HCT116 (cell line): ENCODE data around the gene CSGALNACT2. TPM values are rescaled to one million over a fixed set of nuclear protein-coding genes. Genes with fewer than 3 reads are reported as not detected.

ENCODE experiments used
- ATAC-seq: fragments of 200-7000 bp; cut with Tn5 transposase; 2 replicates; pipeline ENCODE4 v1.9.1; 2020; ENCODE audit warnings: mild to moderate bottlenecking, moderate library complexity
- BruUV-seq: library from RNA; stranded (reverse); fragments of 400-500 nt; replicated peaks from 2 replicates; lab custom pipeline; 2021; lab: Mats Ljungman, UMichigan
- CTCF ChIA-PET: fragments of 300-600 bp; sonication (Branson Sonifier 250); formaldehyde crosslinking; loops from one replicate; lab custom pipeline; 2021; ENCODE audit warnings: antibody characterized with exemption; lab: Charles Lee
- POLR2A ChIA-PET: fragments of 300-600, 350-600 bp; sonication (Branson Sonifier 250); formaldehyde crosslinking; loops from one replicate; lab custom pipeline; 2021; ENCODE audit warnings: antibody characterized with exemption; lab: Charles Lee
- RAD21 ChIA-PET, 2 experiments: fragments of 300-600 bp; sonication (Branson Sonifier 250); formaldehyde crosslinking; loops; one replicate each; lab custom pipeline; 2023; ENCODE audit warnings: low total read pairs in 2 of 2; ENCODE audit not compliant: uncharacterized antibody in 2 of 2, unreplicated experiment in 2 of 2, low non-redundant PET in 1 of 2; lab: Charles Lee
- DNase-seq: peaks from one replicate; pipeline ENCODE4 v3.0.0-alpha.2; 2010; ENCODE audit warnings: low read depth, low spot score
- H2AFZ ChIP-seq: fragments of 200-600 bp; shearing (Covaris generic), sonication (generic); 2 replicates; pipeline ENCODE4 v1.6.1; 2017; ENCODE audit warnings: low read depth, mixed run types, mixed read lengths, antibody characterized with exemption, low read length; ENCODE audit not compliant: poor library complexity, severe bottlenecking
- H3K27ac ChIP-seq: 2 replicates; pipeline ENCODE4 v1.5.1; 2012; ENCODE audit warnings: low read depth, low read length
- H3K27me3 ChIP-seq: fragments of 200-600 bp; sonication (generic); 2 replicates; pipeline ENCODE4 v1.6.1; 2016; ENCODE audit warnings: mixed run types, low read length, mixed read lengths; ENCODE audit not compliant: insufficient read depth
- H3K36me3 ChIP-seq, 2 experiments: fragments of 200-500 bp in 1 of 2; fragments of 200-600 bp in 1 of 2; sonication (Bioruptor generic) in 1 of 2; sonication (generic) in 1 of 2; 2 replicates each; pipeline versions ENCODE4 v1.5.1 to v1.6.1; 2014 to 2016; ENCODE audit warnings: low read length in 2 of 2, inconsistent platforms in 1 of 2, mixed read lengths in 1 of 2, mixed run types in 1 of 2; ENCODE audit not compliant: insufficient read depth in 2 of 2, control insufficient read depth in 1 of 2
- H3K4me1 ChIP-seq, 2 experiments: fragments of 200-600 bp in 1 of 2; sonication (generic) in 1 of 2; 2 replicates each; pipeline versions ENCODE4 v1.5.1 to v1.6.1; 2012 to 2017; ENCODE audit warnings: low read length in 2 of 2, inconsistent platforms in 1 of 2, mild to moderate bottlenecking in 1 of 2, mixed read lengths in 1 of 2, mixed run types in 1 of 2, moderate library complexity in 1 of 2; ENCODE audit not compliant: insufficient read depth in 2 of 2, control insufficient read depth in 1 of 2
- H3K4me2 ChIP-seq: fragments of 200-600 bp; sonication (generic); 2 replicates; pipeline ENCODE4 v1.6.1; 2017; ENCODE audit warnings: mixed run types, low read length, mixed read lengths
- H3K4me3 ChIP-seq, 2 experiments: fragments of 200-600 bp in 1 of 2; sonication (generic) in 1 of 2; replicated peaks in 1 of 2; 2 replicates each; pipeline ENCODE4 v1.5.1; 2011 to 2016; ENCODE audit warnings: low read length in 2 of 2, control low read depth in 1 of 2, low read depth in 1 of 2, mild to moderate bottlenecking in 1 of 2, mixed read lengths in 1 of 2, mixed run types in 1 of 2
- H3K79me2 ChIP-seq: fragments of 200-600 bp; sonication (generic); 2 replicates; pipeline ENCODE4 v1.6.1; 2017; ENCODE audit warnings: mild to moderate bottlenecking, mixed run types, low read length, moderate library complexity, mixed read lengths; ENCODE audit not compliant: insufficient read depth
- H3K9ac ChIP-seq: fragments of 200-600 bp; sonication (generic); 2 replicates; pipeline ENCODE4 v1.6.1; 2016; ENCODE audit warnings: low read length, mixed read lengths
- H3K9me2 ChIP-seq: fragments of 200-600 bp; sonication (generic), shearing (Covaris generic); 2 replicates; pipeline ENCODE4 v1.6.1; 2017; ENCODE audit warnings: mixed run types, mild to moderate bottlenecking, moderate library complexity; ENCODE audit not compliant: insufficient read depth
- H3K9me3 ChIP-seq, 2 experiments: fragments of 200-500 bp in 1 of 2; fragments of 200-600 bp in 1 of 2; sonication (Bioruptor generic) in 1 of 2; sonication (generic) in 1 of 2; 2 replicates each; pipeline ENCODE4 v1.6.1; 2014 to 2017; ENCODE audit warnings: low read length in 2 of 2, mixed read lengths in 2 of 2, inconsistent platforms in 1 of 2, low read depth in 1 of 2, mild to moderate bottlenecking in 1 of 2, mixed run types in 1 of 2, moderate library complexity in 1 of 2; ENCODE audit not compliant: control insufficient read depth in 1 of 2, insufficient read depth in 1 of 2
- H4K20me1 ChIP-seq: fragments of 200-600 bp; sonication (generic), shearing (Covaris generic); 2 replicates; pipeline ENCODE4 v1.6.1; 2017; ENCODE audit warnings: mixed run types, mild to moderate bottlenecking, moderate library complexity; ENCODE audit not compliant: insufficient read depth
- CBX3 ChIP-seq: IDR thresholded peaks from 2 replicates; pipeline ENCODE4 v1.6.1; 2012; ENCODE audit warnings: low read depth
- EGR1 ChIP-seq: IDR thresholded peaks from 2 replicates; pipeline ENCODE4 v1.6.1; 2012; ENCODE audit warnings: low read depth
- EZH2phosphoT487 ChIP-seq: fragments of 200-600 bp; IDR thresholded peaks from 2 replicates; pipeline ENCODE4 v1.6.1; 2018; ENCODE audit warnings: antibody characterized with exemption, borderline replicate concordance
- FOSL1 ChIP-seq: IDR thresholded peaks from 2 replicates; pipeline ENCODE4 v1.6.1; 2012; ENCODE audit warnings: low read depth
- POLR2A ChIP-seq: IDR thresholded peaks from 2 replicates; pipeline ENCODE4 v1.7.0; 2011; ENCODE audit warnings: borderline replicate concordance; ENCODE audit not compliant: insufficient read depth, insufficient read length; ENCODE audit errors: extremely low read depth
- POLR2AphosphoS5 ChIP-seq: IDR thresholded peaks from 2 replicates; pipeline ENCODE4 v1.6.1; 2011; ENCODE audit warnings: mild to moderate bottlenecking, low read depth, low read length, moderate library complexity
- RAD21 ChIP-seq: IDR thresholded peaks from 2 replicates; pipeline ENCODE4 v1.6.1; 2012; ENCODE audit warnings: low read depth, mild to moderate bottlenecking
- SP1 ChIP-seq: IDR thresholded peaks from 2 replicates; pipeline ENCODE4 v1.6.1; 2012; ENCODE audit warnings: low read depth
- SRF ChIP-seq: IDR thresholded peaks from 2 replicates; pipeline ENCODE4 v1.6.1; 2012; ENCODE audit warnings: low read depth
- ZFX ChIP-seq: fragments of 450-650 bp; IDR thresholded peaks from 2 replicates; pipeline ENCODE4 v1.6.1; 2017
- intact Hi-C: fragments of 100-400 bp; cut with micrococcal nuclease; formaldehyde crosslinking; loops from 2 replicates; pipeline ENCODE4 v1.10.0; 2022
- total RNA-seq: library from RNA; stranded (reverse); gene quantifications from one replicate; pipeline ENCODE4 v1.2.1, GENCODE V29; 2021; ENCODE audit not compliant: unreplicated experiment
- TF ChIP-seq, protein P1 (sequence below), 3 experiments: fragments of 200-600 bp in 1 of 3; sonication (generic) in 1 of 3; IDR thresholded peaks in 2 of 3; conservative IDR thresholded peaks in 1 of 3; 2 replicates each; pipeline ENCODE4 v1.5.1; 2012 to 2017; ENCODE audit warnings: low read depth in 2 of 3, low read length in 2 of 3, antibody characterized with exemption in 1 of 3, borderline replicate concordance in 1 of 3, control low read depth in 1 of 3, mild to moderate bottlenecking in 1 of 3, mixed read lengths in 1 of 3, mixed run types in 1 of 3, moderate library complexity in 1 of 3; ENCODE audit not compliant: insufficient read depth in 1 of 3
- TF ChIP-seq, protein P2 (sequence below): IDR thresholded peaks from 2 replicates; pipeline ENCODE4 v1.6.1; 2012

The CSGALNACT2 gene
- total RNA-seq, 1 experiment from 2014 or later = 9.9 TPM

GRCh38 chr10:43220657-43221418 is 82.6 kb downstream of the CSGALNACT2 start:
- POLR2A ChIA-PET = no interaction called here
- no peak for ATAC-seq
- BruUV-seq = no TSS peak

More at GRCh38 chr10:43220657-43221418, 82.6 kb downstream of the CSGALNACT2 start:
- no peaks in the 10 kb centered on the region for H3K36me3 ChIP-seq
- H3K4me3 ChIP-seq = no peak overlapping the region
- H3K9me2 ChIP-seq = no peaks in the 10 kb centered on the region
- TF ChIP-seq EZH2phosphoT487 = no peak
- TF ChIP-seq, protein P1, sequence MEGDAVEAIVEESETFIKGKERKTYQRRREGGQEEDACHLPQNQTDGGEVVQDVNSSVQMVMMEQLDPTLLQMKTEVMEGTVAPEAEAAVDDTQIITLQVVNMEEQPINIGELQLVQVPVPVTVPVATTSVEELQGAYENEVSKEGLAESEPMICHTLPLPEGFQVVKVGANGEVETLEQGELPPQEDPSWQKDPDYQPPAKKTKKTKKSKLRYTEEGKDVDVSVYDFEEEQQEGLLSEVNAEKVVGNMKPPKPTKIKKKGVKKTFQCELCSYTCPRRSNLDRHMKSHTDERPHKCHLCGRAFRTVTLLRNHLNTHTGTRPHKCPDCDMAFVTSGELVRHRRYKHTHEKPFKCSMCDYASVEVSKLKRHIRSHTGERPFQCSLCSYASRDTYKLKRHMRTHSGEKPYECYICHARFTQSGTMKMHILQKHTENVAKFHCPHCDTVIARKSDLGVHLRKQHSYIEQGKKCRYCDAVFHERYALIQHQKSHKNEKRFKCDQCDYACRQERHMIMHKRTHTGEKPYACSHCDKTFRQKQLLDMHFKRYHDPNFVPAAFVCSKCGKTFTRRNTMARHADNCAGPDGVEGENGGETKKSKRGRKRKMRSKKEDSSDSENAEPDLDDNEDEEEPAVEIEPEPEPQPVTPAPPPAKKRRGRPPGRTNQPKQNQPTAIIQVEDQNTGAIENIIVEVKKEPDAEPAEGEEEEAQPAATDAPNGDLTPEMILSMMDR (IDR thresholded peaks at IDR 0.05 in 2 of 3, conservative IDR thresholded peaks at IDR 0.05 in 1 of 3; ENCODE audit: borderline replicate concordance in 1 of 3, insufficient read depth in 1 of 3, low read depth in 2 of 3, low read length in 2 of 3) = no peak
- TF ChIP-seq EGR1 = no peak
- no peak for TF ChIP-seq POLR2A
- no peak for TF ChIP-seq ZFX
- no peak for TF ChIP-seq SRF
- TF ChIP-seq RAD21 = no peak
- TF ChIP-seq POLR2AphosphoS5 = no peak
- no peak for TF ChIP-seq FOSL1
- TF ChIP-seq SP1 = no peak
- TF ChIP-seq CBX3 = no peak
- TF ChIP-seq, protein P2, sequence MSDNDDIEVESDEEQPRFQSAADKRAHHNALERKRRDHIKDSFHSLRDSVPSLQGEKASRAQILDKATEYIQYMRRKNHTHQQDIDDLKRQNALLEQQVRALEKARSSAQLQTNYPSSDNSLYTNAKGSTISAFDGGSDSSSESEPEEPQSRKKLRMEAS = no peak
- H3K4me2 ChIP-seq = peak overlapping the region; percentile 28; the same call in 1 of the 2 replicates
- H3K79me2 ChIP-seq = no peaks in the 10 kb centered on the region
- intact Hi-C loops = loop anchor here (5.0 kb wide), 2 partner anchors 126 to 241 kb away; no protein-coding TSS in a partner anchor
- H3K4me1 ChIP-seq = peaks cover 0 to 7% of the 10 kb centered on the region in 2 experiments; a peak in 2 of 4 replicates
- no peak overlapping the region for H3K27ac ChIP-seq
- ChIA-PET CTCF (interaction anchor here (0.7 to 4.0 kb wide), 4 partner anchors 16 to 128 kb away, joined by 3 to 24 read pairs (median 4); no protein-coding TSS in a partner anchor), RAD21 (interaction anchor here in 1 of 2 experiments (0.7 kb wide), 1 partner anchor 72 kb away, joined by 3 read pairs; no protein-coding TSS in a partner anchor)
- no peaks in the 10 kb centered on the region for H4K20me1 ChIP-seq
- H3K9me3 ChIP-seq = no peaks in the 10 kb centered on the region
- no peaks in the 10 kb centered on the region for H3K27me3 ChIP-seq
- H2AFZ ChIP-seq = no peak overlapping the region
- H3K9ac ChIP-seq = no peak overlapping the region
- DNase-seq = no peak
